IPS DF 4.7 (cell line): Measurements from ENCODE around the gene CENPH.
"Not testable (repeated sequence)": the region's sequence is repeated elsewhere in the genome, so short reads cannot be mapped to it uniquely, and the experiment has no call there.

Experiments used
- DNase-seq: peaks from one replicate; pipeline ENCODE4 v3.0.0-alpha.2; 2013; ENCODE audit warnings: low spot score; ENCODE audit errors: extremely low read depth

Gene CENPH

GRCh38 chr5:69250593-69250992 is 61.2 kb downstream of the CENPH start:
- DNase-seq: no peak

GRCh38 chr5:69252437-69252836 is 63.1 kb downstream of the CENPH start:
- DNase-seq: no peak

- DNase-seq: not testable (repeated sequence)
These were observed 66.6 kb downstream of the CENPH start for GRCh38 chr5:69255940-69256339.

GRCh38 chr5:69257577-69257976 is 68.2 kb downstream of the CENPH start:
- no peak for DNase-seq
